NCI-H2227 (cell line): ENCODE results near the gene SLC28A1.

Experiments used
- DNase-seq: peaks from one replicate; lab custom pipeline; 2025; ENCODE audit not compliant: unreplicated experiment; lab: John Stamatoyannopoulos, UW

SLC28A1 gene

GRCh38 chr15:84885801-84886200 is 1.3 kb downstream of the SLC28A1 start:
- no peak for DNase-seq

- no peak for DNase-seq
Observed at GRCh38 chr15:84886211-84886983, 1.9 kb downstream of the SLC28A1 start.

DNA sequence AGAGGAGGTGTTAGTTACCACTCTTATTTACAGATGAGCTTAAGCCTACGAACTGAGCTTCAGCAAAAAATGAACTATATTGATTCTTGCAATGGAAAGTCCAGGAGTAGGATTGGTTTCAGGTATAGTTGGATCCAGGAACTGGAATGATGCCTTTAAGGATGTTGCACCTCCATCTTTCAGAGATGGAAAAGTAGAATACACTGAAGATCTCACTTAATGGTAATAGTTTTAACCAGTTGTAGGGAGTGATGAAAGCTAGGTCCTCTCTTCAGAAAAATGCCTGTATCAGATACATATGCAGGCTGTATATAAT is 2.5 kb downstream of the SLC28A1 start:
- DNase-seq, result no peak

DNA sequence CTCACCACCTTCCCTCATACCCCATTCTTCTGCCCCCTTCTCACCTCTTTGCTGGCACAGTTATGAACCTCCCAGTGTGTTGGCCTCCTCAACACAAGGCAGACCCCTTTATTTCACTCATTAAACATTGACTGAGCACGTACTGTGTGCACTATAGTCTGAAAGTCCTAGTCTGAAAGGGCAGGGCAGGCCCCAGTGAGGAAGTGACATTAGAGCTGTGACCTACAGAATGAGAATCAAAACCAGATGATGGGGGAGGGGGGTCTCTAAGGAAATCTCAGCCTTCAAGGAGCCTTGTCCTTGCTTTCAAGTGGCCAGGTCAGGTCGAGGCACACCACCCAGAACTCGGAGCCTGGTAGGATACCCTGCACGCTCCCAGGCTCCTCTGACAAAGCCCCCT is 3.5 kb downstream of the SLC28A1 start:
- DNase-seq, result no peak

- DNase-seq, result no peak
Observed at GRCh38 chr15:84888639-84889038, 4.2 kb downstream of the SLC28A1 start.

GRCh38 chr15:84889313-84889990 is 5.0 kb downstream of the SLC28A1 start:
- no peak for DNase-seq

DNA sequence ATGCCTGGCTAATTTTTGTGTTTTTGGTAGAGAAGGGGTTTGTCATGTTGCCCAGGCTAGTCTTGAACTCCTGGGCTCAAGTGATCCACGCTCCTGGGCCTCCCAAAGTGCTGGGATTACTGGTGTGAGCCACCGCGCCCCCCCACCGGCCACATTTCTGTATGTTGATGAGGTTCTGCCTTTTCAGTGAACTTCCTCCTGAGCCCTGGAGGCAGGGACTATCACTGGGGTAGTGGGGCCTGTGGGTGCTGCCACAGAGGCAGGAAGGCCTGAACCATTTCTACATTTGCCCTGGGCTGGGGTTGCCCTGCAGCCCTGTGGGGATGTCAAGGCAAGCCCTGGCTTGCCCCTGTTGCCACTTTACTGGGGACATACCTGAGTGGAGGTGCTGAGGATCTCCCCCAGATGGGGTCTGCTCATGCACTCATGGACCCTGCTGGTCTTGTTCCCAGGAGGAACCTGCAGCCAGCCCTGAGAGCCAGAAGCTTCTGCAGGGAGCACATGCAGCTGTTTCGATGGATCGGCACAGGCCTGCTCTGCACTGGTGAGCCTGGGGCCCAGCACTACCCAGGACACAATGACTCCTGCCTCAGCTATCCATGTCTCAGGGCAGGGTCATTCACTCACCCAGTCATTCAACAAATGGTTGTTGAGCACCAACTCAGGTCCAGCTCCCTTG is 5.7 kb downstream of the SLC28A1 start:
- DNase-seq, result no peak

GRCh38 chr15:84890670-84891162 is 6.3 kb downstream of the SLC28A1 start:
- DNase-seq, result no peak

DNA sequence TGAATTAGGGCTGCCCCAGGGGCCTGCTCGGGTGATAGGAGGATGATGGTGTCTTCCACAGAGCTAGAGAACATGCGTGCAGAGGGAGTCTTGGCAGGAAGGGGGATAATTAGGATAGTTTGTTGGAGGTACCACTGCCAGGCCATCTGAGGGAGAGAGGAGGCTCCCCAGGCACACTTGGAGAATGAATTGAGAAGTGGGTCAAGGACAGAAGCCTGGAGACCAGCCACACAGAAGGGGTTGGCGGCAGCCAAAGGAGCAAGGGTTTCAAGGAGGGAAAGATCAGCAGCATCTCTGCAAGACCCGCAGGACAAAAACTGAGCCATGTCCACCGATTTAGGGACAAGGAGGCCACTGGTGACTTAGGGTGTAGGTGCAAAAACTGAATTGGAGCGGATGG is 6.9 kb downstream of the SLC28A1 start:
- DNase-seq, result no peak

DNA sequence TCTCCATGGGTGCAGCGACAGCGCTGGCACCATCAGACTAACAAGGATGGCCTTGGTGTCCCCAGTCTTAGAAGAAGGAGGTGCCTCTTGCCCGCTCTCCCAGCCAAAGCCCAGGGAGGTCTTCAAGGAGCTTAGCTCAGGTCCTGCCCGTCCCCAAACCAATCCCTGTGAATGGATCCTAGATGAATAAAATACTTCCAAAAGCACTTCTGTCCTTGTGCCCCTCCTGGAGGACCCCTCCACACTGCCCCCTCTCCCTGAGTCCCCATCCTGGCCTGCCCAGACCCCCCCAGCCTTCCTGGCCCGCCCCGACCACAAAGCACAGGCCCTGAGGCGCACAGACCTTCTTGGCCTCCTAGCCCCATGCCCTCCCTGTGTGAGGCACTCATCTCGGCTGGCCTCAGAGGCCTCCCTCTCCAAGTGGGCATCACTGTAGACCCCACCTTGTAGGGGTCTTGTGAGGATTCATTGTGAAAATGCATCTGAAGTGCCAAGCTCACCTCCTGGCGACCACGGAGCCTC is 8.4 kb downstream of the SLC28A1 start:
- no peak for DNase-seq

DNA sequence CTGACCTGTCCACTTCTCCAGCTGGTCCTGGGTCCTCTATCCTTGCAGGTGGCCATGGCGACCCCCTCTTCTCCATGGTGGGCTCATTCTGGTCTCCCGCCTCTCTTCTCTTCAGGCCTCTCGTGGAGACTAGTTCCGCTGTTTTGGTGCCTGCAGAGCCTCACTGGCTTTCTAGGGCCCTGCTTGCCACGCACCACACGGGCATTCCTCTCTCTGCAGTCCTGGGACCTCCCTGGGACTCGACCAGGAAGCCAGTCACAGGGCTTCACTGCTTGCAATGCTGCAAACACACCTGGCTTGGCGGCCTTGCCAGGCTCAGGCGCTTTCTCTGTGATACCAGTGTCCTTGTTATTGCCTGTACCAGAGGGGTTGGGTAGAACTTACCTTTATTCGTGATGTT is 9.1 kb downstream of the SLC28A1 start:
- DNase-seq, result no peak

DNA sequence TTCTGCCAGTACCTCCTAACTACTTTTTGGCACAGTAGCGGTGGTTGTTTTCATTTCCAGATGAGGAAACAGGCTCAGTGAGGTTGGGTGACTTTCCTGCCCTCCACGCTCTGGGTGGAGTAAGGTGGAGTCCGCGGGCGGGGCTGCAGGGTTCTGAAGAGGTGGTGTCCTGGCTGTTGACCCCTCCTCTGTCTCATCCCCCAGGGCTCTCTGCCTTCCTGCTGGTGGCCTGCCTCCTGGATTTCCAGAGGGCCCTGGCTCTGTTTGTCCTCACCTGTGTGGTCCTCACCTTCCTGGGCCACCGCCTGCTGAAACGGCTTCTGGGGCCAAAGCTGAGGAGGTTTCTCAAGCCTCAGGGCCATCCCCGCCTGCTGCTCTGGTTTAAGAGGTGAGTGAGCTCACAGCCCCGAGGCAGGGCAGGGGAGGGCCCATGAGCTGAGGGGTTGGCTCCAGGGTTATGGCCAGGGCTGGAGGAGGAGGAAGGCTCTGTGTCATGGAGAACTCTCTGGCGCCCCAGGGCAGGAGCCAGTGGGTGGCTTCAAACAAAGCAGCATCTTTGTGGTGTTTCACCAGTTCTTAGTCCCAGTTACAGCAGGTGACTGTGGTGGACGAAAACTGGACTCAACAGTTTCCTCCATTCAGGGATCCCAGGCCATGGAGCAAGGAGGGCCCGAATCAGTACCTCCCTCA is 10.4 kb downstream of the SLC28A1 start:
- DNase-seq, result no peak

GRCh38 chr15:84898761-84899160 is 14.3 kb downstream of the SLC28A1 start:
- DNase-seq, result no peak

DNA sequence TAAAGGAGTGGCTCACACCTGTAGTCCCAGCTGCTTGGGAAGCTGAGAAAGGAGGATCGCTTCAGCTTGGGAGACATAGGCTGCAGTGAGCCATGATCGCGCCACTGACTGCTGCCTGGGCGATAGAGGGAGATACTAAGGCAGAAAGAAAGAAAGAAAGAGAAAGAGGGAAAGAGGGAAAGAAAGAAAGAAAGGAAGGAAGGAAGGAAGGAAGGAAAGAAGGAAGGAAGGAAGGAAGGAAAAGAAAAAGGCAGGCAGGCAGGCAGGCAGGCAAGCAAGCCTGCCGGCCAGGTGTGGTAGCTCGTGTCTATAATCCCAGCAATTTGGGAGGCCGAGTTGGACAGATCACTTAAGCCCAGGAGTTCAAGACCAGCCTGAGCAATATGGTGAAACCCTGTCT is 15.3 kb downstream of the SLC28A1 start:
- no peak for DNase-seq

- DNase-seq, result no peak
Observed at GRCh38 chr15:84901540-84901939, 17.1 kb downstream of the SLC28A1 start.

- no peak for DNase-seq
Observed at GRCh38 chr15:84903751-84904150, 19.3 kb downstream of the SLC28A1 start.

DNA sequence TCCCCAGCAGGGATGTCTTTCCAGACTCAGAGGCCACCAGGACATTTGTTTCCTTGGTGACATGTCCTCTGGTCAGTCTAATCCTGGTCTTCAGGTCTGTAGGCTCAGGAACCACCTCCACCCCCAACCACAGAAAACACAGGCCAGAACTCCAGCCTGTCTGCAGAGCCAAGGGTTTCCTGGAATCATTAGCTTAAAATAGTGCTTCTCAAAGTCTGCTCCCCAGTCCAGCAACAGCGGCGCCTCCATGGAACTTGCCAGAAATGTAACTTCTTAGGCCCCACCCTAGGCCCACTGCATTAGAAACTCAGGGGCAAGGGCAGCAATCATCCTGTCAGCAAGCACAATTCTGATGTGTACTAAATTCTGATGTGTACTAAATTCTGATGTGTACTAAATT is 20.0 kb downstream of the SLC28A1 start:
- no peak for DNase-seq

DNA sequence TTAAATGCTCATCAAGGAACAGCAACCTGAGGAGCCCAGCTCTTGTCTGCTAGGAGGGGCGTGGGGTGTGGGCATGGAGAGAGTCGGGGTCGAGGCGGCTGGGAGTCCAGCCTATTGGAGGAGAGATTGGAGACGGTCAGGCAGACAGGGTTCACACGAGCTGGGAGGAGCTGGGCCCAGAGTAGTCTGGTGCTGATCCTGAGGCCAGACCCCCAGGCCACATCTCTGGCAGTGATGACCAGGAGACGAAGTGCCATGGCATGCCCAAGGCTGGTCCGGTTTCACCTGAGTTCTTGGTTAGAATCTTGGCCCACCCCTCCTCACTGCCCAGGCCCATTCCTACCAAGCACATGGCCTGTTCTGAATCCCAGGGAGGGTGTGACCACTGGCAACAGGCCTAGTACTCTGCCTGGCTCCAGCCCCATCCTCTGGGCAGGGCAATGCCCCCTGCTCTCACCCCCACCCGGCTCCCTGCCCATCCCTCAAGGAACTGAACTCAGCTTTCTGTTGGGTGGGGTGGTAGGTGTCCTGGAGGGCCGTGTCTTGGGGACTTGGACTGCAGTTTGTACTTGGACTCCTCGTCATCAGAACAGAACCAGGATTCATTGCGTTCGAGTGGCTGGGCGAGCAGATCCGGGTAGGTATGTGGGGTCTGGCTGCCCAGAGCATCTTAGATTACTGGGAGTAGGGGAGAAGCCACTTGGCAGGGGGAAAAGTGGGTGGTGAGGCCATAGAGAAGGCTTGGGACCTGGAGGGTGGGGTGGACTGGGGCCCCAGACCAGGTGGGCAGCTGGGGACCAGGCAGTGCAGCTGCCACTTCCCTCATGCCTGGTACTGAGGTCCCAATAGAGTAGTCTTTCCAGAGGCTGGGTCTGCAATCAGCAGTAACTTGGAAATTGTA is 20.8 kb downstream of the SLC28A1 start:
- DNase-seq, result no peak

- no peak for DNase-seq
Observed at GRCh38 chr15:84907731-84908130, 23.3 kb downstream of the SLC28A1 start.

DNA sequence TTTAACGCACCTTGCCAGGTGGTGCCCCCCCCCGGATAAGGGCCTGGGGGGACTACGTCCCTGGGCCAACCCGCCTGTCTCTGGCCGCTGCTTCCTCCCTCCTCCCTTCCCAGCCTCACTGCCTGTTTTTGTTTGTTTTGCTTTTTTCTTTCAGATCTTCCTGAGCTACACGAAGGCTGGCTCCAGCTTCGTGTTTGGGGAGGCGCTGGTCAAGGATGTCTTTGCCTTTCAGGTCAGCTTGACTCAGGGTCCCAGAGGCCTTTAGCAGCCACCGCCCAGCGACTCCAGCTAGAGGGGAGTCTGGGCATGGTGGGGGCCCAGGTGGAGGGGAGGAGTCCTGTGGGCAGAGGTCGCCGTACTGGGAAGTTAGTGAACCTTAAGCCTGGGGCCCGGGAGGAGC is 24.1 kb downstream of the SLC28A1 start:
- DNase-seq, result no peak
